Nephron (organoid): ENCODE data around the gene LRFN2.

Experiments
- H3K27ac Mint-ChIP-seq, 3 experiments: 2 replicates each; pipeline ENCODE4 v1.8.0; 2020; ENCODE audit warnings: mixed read lengths in 3 of 3, mild to moderate bottlenecking in 2 of 3, moderate library complexity in 1 of 3
- H3K27me3 Mint-ChIP-seq: 2 replicates; pipeline ENCODE4 v1.8.0; 2021; ENCODE audit warnings: low read depth, mild to moderate bottlenecking, moderate library complexity, mixed read lengths
- H3K36me3 Mint-ChIP-seq: 2 replicates; pipeline ENCODE4 v1.8.0; 2020; ENCODE audit warnings: low read depth, mixed read lengths
- H3K4me1 Mint-ChIP-seq: 2 replicates; pipeline ENCODE4 v1.8.0; 2020; ENCODE audit warnings: mixed read lengths
- H3K4me3 Mint-ChIP-seq, 3 experiments: 2 replicates each; pipeline ENCODE4 v1.8.0; 2020; ENCODE audit warnings: mild to moderate bottlenecking in 3 of 3, mixed read lengths in 3 of 3, moderate library complexity in 2 of 3
- H3K9me3 Mint-ChIP-seq: 2 replicates; pipeline ENCODE4 v1.8.0; 2020; ENCODE audit warnings: mixed read lengths
- TF ChIP-seq, protein P1 (sequence below), 3 experiments: fragments of 200-600 bp; sonication (generic); IDR thresholded peaks; one replicate each; pipeline ENCODE4 v1.5.0; 2021; ENCODE audit warnings: antibody characterized with exemption in 3 of 3; ENCODE audit not compliant: unreplicated experiment in 3 of 3

LRFN2 gene

DNA sequence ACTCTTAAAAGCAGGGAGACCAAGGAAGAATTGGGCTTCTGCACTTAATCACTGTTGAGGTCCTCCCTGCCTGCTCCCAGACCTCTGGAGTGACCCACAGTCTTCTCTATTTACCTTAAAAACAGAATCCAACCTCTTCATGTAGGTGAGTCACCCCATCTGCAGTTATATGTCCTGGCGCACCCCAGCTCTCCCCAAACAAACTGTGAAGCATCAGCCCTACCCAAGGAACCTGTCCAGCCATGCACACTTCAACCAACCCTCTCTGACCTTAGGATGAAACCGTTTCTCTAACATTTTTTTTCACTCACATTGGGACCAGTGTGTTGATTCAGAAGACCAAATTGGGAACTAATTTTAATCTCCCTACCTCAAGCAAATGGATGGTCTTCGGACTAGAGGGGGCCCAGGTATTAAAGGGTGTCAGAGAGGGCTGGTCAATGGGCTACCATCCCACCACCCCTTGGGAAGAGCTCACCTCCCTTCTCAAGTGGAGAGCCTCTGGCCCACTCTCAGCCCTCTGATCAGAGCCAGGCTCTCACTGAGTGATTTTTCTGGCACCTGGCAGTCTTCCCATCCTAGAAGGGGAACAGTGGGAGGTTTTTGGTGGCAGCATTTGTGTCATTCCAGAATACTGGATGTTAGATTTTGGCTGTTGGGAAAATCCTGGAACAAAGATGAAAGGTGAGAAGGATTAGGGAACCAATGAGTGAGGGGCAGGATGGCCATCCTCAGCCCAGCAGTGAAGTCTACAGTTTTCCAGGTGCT, 203.6 kb downstream of the LRFN2 start:
- TF ChIP-seq, protein P1, sequence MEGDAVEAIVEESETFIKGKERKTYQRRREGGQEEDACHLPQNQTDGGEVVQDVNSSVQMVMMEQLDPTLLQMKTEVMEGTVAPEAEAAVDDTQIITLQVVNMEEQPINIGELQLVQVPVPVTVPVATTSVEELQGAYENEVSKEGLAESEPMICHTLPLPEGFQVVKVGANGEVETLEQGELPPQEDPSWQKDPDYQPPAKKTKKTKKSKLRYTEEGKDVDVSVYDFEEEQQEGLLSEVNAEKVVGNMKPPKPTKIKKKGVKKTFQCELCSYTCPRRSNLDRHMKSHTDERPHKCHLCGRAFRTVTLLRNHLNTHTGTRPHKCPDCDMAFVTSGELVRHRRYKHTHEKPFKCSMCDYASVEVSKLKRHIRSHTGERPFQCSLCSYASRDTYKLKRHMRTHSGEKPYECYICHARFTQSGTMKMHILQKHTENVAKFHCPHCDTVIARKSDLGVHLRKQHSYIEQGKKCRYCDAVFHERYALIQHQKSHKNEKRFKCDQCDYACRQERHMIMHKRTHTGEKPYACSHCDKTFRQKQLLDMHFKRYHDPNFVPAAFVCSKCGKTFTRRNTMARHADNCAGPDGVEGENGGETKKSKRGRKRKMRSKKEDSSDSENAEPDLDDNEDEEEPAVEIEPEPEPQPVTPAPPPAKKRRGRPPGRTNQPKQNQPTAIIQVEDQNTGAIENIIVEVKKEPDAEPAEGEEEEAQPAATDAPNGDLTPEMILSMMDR (IDR thresholded peaks at IDR 0.05; ENCODE audit: unreplicated experiment in 3 of 3) = no peak
- Mint-ChIP-seq H3K9me3 (no peaks in the 10 kb centered on the region), H3K36me3 (no peaks in the 10 kb centered on the region), H3K27ac (no peak overlapping the region), H3K4me1 (no peaks in the 10 kb centered on the region), H3K4me3 (no peak overlapping the region), H3K27me3 (peaks cover 48% of the 10 kb centered on the region)

GRCh38 chr6:40380271-40380670, 206.9 kb downstream of the LRFN2 start:
- H3K27ac Mint-ChIP-seq = no peak overlapping the region
- no peaks in the 10 kb centered on the region for H3K4me1 Mint-ChIP-seq
- H3K27me3 Mint-ChIP-seq = peaks cover 26% of the 10 kb centered on the region
- no peaks in the 10 kb centered on the region for H3K36me3 Mint-ChIP-seq
- no peak overlapping the region for H3K4me3 Mint-ChIP-seq
- no peaks in the 10 kb centered on the region for H3K9me3 Mint-ChIP-seq
- TF ChIP-seq, protein P1 (IDR thresholded peaks at IDR 0.05; ENCODE audit: unreplicated experiment in 3 of 3) = no peak

- no peak overlapping the region for H3K27ac Mint-ChIP-seq
- no peak overlapping the region for H3K4me3 Mint-ChIP-seq
- TF ChIP-seq, protein P1 (IDR thresholded peaks at IDR 0.05; ENCODE audit: unreplicated experiment in 3 of 3) = no peak
- H3K4me1 Mint-ChIP-seq = no peaks in the 10 kb centered on the region
- peaks cover 26% of the 10 kb centered on the region for H3K27me3 Mint-ChIP-seq
- no peaks in the 10 kb centered on the region for H3K36me3 Mint-ChIP-seq
- no peaks in the 10 kb centered on the region for H3K9me3 Mint-ChIP-seq
Measured at GRCh38 chr6:40379811-40380210, 207.4 kb downstream of the LRFN2 start.

- Mint-ChIP-seq H3K36me3 (no peaks in the 10 kb centered on the region), H3K27me3 (peaks cover 21% of the 10 kb centered on the region), H3K4me1 (no peaks in the 10 kb centered on the region), H3K4me3 (no peak overlapping the region), H3K9me3 (no peaks in the 10 kb centered on the region), H3K27ac (no peak overlapping the region)
- TF ChIP-seq, protein P1 (IDR thresholded peaks at IDR 0.05; ENCODE audit: unreplicated experiment in 3 of 3) = no peak
Measured at GRCh38 chr6:40378725-40379074, 208.5 kb downstream of the LRFN2 start.

DNA sequence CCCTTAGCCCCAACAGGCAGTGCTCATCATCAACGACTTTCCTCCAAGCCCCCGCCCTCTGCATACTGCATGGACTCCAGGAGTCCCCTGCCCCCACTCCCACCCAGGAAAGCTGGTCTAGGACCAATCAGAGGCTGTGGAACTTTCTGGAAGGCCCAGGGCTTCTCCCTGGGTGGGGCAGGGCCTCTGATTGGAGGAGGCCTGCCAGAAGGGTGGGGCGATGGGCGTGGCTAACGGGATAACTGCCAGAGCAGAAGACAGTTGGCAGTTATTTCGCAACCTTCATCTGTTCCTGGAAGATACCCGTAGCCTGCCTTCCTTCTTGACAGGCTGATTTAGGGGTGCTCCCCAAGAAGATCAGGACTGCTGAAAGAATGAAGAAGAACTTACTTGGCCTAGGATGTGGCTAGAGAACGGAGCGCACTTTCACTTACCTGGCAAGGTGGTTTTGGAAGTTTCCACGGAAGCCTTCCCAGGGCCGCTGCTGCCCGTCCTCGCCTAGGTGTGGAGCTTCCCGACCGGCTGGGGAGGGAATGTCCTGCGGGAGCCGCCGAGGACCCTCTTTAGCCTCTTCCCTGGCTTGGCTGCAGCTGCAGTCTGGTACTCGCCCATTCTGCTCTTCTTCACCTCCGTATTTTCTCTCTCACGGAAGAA, 209.0 kb downstream of the LRFN2 start:
- TF ChIP-seq, protein P1 (IDR thresholded peaks at IDR 0.05; ENCODE audit: unreplicated experiment in 3 of 3) = no peak
- H3K9me3 Mint-ChIP-seq = no peaks in the 10 kb centered on the region
- peaks cover 20% of the 10 kb centered on the region for H3K27me3 Mint-ChIP-seq
- H3K4me3 Mint-ChIP-seq = no peak overlapping the region
- no peak overlapping the region for H3K27ac Mint-ChIP-seq
- H3K36me3 Mint-ChIP-seq = no peaks in the 10 kb centered on the region
- H3K4me1 Mint-ChIP-seq = no peaks in the 10 kb centered on the region
